GM12891 (cell line): Measurements from ENCODE around the gene MGARP.

Source experiments
- DNase-seq: peaks from one replicate; pipeline ENCODE4 v3.0.0; 2011; ENCODE audit warnings: low spot score; ENCODE audit not compliant: insufficient read length
- FAIRE-seq: peaks from 2 replicates; lab custom pipeline; 2011; peaks lifted over from hg19 to GRCh38; lab: Jason Lieb, UNC
- PAX5 ChIP-seq: IDR thresholded peaks from 2 replicates; pipeline ENCODE4 v1.6.1; 2011; ENCODE audit warnings: low read length, moderate library complexity, mild to moderate bottlenecking; ENCODE audit not compliant: insufficient read depth, severe bottlenecking
- POLR2A ChIP-seq: IDR thresholded peaks from 2 replicates; pipeline ENCODE4 v1.6.1; 2011; ENCODE audit warnings: low read depth, low read length, control low read depth
- POLR2AphosphoS5 ChIP-seq: IDR thresholded peaks from 2 replicates; pipeline ENCODE4 v1.6.1; 2011; ENCODE audit warnings: low read depth, low read length, control low read depth
- POU2F2 ChIP-seq: IDR thresholded peaks from 2 replicates; pipeline ENCODE4 v1.6.1; 2011; ENCODE audit warnings: low read depth, mild to moderate bottlenecking, control low read depth, low read length, moderate library complexity
- SPI1 ChIP-seq: IDR thresholded peaks from 2 replicates; pipeline ENCODE4 v1.6.1; 2011; ENCODE audit warnings: low read depth, low read length, control low read depth
- TAF1 ChIP-seq: IDR thresholded peaks from 2 replicates; pipeline ENCODE4 v1.6.1; 2011; ENCODE audit warnings: low read depth, low read length, control low read depth

The MGARP gene

DNA sequence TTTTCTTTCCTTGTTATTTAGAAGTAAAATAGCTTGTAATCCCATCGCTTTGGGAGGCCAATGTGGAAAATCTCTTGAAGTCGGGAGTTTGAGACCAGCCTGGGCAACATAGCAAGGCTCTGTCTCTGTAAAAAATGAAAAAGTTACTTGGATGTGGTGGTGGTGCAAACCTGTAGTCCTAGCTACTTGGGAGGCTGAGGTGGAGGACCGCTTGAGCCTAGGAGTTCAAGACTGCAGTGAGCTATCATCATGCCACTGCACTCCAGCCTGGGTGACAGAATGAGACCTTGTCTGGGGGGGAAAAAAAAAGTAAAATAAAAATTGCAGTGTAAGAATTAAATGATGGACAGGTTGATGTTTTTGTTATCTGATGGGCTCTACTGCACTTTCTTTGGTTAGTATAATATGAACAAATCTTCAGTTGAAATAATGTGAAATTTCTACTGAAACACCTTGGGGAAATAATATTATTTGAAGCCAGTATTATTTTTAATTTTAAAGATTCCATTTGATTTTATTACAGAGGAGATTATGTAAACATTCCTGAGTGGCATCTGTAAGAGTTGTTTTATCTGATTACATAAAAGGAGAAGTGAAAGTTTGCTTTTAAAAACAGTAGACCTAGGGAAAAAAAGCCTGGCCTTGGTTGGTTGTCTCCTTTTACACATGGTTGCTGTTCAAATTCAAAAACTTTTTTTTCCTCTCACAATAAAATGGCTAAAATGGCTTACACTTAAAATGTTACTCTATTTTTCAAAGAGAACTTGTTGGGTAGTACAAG is 32.7 kb upstream of the MGARP start:
- DNase-seq, result no peak
- FAIRE-seq, result peak; percentile 69
- no peak for TF ChIP-seq POLR2A
- peak; percentile 90 for TF ChIP-seq SPI1

DNA sequence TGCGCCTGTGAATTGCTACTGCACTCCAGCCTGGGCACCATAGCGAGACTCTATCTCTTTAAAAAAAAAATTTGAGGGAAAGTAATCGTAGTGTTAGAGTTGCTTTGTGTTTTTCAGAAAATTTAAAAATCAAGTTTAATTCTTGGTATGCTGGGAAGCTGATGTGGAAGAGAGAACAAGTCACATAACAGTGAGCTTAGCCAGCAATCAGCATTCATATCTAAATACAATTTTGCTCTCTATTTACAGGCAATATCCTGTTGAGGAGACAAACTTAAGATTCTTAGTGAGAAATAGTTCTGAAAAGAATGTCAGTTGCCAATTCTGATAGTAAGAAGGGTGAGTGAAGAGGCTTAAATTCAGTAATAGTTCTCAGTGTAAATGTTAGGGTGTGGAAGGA is 31.9 kb upstream of the MGARP start:
- FAIRE-seq (no peak), DNase-seq (no peak)
- no peak for TF ChIP-seq SPI1
- TF ChIP-seq POLR2A, result no peak
- TF ChIP-seq POLR2AphosphoS5, result no peak
- TF ChIP-seq POU2F2, result no peak
- TF ChIP-seq PAX5, result no peak
- no peak for TF ChIP-seq TAF1

DNA sequence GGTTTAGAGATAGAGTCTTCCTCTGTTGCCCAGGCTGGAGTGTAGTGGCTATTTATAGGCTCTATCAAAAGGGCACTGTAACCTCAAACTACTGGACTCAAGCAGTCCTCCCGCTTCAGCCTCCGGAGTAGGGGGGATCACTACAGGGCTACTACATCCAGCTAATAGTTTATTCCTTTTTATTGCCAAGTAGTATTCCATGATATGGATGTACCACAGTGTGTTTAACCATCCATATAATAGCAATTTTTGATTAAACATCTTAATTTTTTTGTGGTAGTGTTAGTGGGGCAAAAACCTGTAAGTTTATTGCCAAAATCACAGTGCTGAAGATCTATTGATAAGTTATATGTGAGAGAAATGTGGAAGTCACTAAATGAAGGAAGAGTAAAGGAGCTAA is 24.9 kb upstream of the MGARP start:
- FAIRE-seq (no peak), DNase-seq (no peak)
- TF ChIP-seq SPI1, result no peak
- TF ChIP-seq POLR2A, result no peak
- TF ChIP-seq POLR2AphosphoS5, result no peak
- TF ChIP-seq POU2F2, result no peak
- TF ChIP-seq TAF1, result no peak
- TF ChIP-seq PAX5, result no peak

DNA sequence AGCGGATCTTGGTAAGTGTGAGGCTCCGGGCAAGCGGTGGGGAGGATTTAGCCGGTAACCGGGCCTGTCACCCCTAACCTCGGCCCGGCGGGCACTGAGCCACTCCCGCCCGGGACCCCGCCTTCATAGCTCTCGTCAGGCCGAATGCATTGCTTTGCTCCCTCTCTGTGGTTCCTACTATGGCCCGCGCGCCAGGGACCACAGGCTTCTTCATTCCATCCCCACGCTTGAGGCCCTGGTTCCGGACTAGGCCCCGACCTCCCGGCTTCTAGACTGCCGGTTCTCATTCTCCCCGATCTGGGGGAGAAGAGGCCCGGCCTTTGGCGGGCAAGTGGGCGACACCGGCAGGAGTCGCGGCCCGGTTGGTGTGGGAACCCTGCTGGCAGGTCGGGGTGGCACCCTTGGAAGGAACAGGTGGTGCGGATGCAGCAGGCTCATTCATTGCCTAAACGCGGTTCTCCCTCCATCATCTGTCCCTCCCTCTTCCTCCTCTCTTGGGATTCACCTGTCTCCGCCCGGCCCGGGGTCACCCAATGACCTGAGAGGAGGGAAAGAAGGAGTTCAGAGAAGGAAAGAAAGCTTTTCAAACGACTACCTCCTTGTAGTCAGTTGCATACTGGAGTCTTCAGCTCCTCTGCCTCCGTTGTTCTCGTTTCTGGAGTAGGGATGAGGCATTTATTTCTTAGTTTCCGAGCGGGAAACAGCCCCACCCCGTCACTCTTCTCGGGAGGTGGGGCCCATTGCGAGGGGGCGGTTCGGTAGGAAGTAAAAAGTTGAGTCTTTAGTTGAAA is 22.0 kb upstream of the MGARP start, which contains the start of gene NDUFC1:
Gene NDUFC1 (minus strand): TSS at position 657 of the 791 bp plus-strand sequence. CDS start 6,679 bp downstream, outside the sequence.
- 0 out of 2 replicates have a peak, but pooled peaks have one; percentile 39 for TF ChIP-seq POLR2AphosphoS5
- TF ChIP-seq SPI1, result 0 out of 2 replicates have a peak, but pooled peaks have one; percentile 17
- TF ChIP-seq TAF1, result peak; percentile 32; the same call in 1 of the 2 replicates
- no peak; the same call in none of the 2 replicates for TF ChIP-seq POLR2A
- peak; percentile 39 for DNase-seq
- peak; percentile 85 for FAIRE-seq

DNA sequence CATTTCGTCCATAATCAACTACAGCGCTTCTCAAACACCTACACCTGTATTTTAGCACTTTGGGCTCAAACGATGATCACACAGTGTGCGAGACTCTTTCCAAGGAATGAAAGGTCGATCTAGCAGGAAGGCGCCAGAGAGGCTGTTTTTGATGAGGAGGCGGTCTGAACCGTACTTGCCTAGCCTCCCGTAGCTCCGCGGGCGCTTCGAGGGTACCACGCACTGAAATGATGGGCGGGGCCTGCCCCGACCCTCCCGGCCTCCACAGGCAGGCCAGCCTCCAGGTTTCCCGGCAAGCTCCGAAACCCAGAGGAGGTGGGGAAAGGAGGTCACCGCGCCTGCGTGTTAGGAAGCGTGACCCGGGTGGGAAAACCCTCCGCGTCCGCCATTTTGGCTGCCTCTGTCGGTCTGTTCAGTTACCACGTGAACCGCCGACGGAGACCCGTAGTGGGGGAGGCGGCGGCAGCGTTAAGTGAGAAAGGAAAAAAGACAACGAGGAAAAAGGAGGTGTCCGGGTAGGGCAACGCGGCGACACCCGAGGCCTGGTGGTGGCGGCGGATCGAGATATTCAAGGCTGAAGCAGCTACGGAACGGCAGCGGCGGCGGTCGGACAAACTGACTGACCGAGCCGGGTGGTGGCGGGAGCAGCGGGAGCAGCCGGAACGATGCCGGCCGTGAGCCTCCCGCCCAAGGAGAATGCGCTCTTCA is 21.2 kb upstream of the MGARP start, which contains the start of gene NAA15:
Gene NAA15 (plus strand): TSS at position 393 of the 708 bp plus-strand sequence. CDS start 273 bp downstream, at position 666.
- FAIRE-seq (peak; percentile 97), DNase-seq (peak; percentile 78)
- no peak for TF ChIP-seq SPI1
- 0 out of 2 replicates have a peak, but pooled peaks have one; percentile 67 for TF ChIP-seq POU2F2
- TF ChIP-seq PAX5, result peak; percentile 17
- peak; percentile 85 for TF ChIP-seq POLR2AphosphoS5
- TF ChIP-seq TAF1, result peak; percentile 52; the same call in 1 of the 2 replicates
- peak; percentile 69 for TF ChIP-seq POLR2A

DNA sequence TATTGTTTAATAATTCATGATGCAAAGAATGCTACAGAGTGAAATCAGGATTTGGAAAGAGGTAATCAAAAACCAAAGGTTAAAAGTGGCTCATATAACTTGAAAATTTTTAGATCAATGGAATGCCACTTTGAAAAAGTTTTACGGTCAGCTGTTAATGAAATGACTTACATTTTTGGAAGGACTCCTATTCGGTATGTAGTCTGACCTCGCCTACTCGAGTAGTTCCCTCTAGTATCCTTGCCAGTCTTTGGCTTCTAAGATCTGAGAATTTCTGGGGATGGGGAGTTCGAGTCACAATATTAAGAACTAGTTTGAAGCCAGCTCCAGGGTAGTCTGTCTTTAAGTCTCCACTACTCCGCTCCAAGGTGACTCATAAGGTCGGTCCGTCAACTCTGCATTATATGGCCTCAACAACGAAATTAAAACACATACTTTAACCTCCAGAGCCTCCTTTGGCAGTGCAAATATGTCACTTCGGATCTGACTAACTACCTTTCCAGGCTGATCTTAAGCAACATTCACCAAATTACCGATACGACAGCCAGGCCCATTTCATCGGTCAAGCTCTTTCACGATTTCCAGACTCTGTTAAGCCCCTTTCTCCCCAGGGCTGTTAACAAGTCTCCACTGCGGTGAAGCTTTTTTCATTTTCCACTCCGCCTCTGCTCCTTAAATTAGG is 20.5 kb upstream of the MGARP start:
- DNase-seq, result no peak
- FAIRE-seq, result peak; percentile 38
- TF ChIP-seq TAF1 (no peak), POLR2A (no peak), POLR2AphosphoS5 (no peak), PAX5 (no peak)

DNA sequence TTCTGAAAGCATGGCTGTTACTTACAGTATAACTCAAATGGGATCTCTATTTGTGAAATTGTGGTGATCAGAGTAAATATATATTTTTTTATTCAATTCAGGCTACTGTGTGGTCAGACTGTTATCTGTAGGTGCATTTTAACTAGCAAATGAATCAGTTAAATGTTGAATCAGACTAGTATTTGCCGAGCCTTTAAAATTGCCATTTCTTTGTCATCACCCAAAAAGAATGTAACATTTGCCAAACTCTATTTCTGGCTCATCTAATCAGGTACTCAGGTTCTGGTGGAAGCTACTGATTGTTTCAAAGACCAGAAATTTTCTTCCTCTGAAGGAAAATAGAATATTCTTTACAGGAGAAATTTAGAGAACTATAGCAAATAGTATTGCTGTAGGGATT is 19.5 kb upstream of the MGARP start:
- FAIRE-seq, result no peak

DNA sequence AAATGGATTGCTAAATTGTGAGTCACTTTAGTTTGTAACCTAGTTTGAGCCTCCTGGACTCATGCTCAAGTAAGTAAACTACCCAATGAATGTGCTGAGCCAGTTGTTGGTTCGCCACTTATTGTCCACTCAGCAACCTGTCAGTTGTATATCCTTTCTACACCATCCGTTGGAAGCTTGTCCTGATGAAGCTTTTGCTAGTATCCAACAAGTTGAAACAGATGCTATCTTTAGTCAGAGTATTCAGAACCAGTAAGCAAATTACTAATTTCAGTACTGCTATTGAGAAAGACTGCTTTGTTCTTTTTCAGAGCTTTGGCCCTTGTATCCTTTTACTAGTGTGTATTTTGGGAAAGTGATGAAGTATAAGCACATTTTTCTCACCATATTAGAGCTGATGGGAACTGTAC is 17.0 kb upstream of the MGARP start:
- DNase-seq (no peak), FAIRE-seq (peak; percentile 55)
- TF ChIP-seq POLR2AphosphoS5 (no peak), POLR2A (no peak), POU2F2 (no peak), PAX5 (no peak)

More for the DNA sequence above, 19.5 kb upstream of the MGARP start:
- no peak for TF ChIP-seq SPI1
- no peak for TF ChIP-seq POLR2AphosphoS5
- TF ChIP-seq PAX5, result no peak
- no peak for TF ChIP-seq POLR2A
- TF ChIP-seq TAF1, result no peak
- TF ChIP-seq POU2F2, result no peak
- DNase-seq, result no peak
